Left lung (tissue), 10 donors: ENCODE data around the gene TNFRSF13B. TPM values are rescaled to one million over a fixed set of nuclear protein-coding genes. Genes with fewer than 3 reads are reported as not detected.

Source experiments
- ATAC-seq: fragments of 200-7000 bp; cut with Tn5 transposase; one replicate; pipeline ENCODE4 v1.9.1; 2020; ENCODE audit warnings: moderate library complexity
- DNase-seq, 4 donors: peaks; one replicate each; pipeline ENCODE4 v3.0.0-alpha.2; 2013 to 2020
- H3K27ac ChIP-seq, 2 donors: fragments of 200-600 bp; sonication (generic) in 1 of 2; one replicate each; pipeline versions ENCODE4 v1.5.0 to v1.8.0; 2020 to 2021
- H3K27me3 ChIP-seq, 2 donors: fragments of 200-600 bp; sonication (generic) in 1 of 2; one replicate each; pipeline versions ENCODE4 v1.5.0 to v1.8.0; 2020 to 2021
- H3K36me3 ChIP-seq, 2 donors: fragments of 200-600 bp; sonication (generic) in 1 of 2; one replicate each; pipeline versions ENCODE4 v1.5.0 to v1.8.0; 2020 to 2021
- H3K4me1 ChIP-seq, 2 donors: fragments of 200-600 bp; one replicate each; pipeline ENCODE4 v1.8.0; 2021
- H3K4me3 ChIP-seq, 2 donors: fragments of 200-600 bp; sonication (generic) in 1 of 2; one replicate each; pipeline versions ENCODE4 v1.5.0 to v1.8.0; 2020 to 2021; ENCODE audit warnings: mild to moderate bottlenecking in 1 of 2
- H3K9me3 ChIP-seq, 2 donors: fragments of 200-600 bp; sonication (generic) in 1 of 2; one replicate each; pipeline versions ENCODE4 v1.5.0 to v1.8.0; 2020 to 2021
- intact Hi-C, 2 donors: fragments of 100-400 bp; cut with DNase I; formaldehyde crosslinking; loops; one replicate each; pipeline versions ENCODE4 v1.11.2 to v1.14.2; 2022
- polyA plus RNA-seq, 6 donors: library from polyadenylated mRNA; unstranded; fragments of 120-200 nt; gene quantifications; one replicate each; pipeline ENCODE4 v1.2.1, GENCODE V29; 2013; ENCODE audit not compliant: insufficient read length in 6 of 6
- total RNA-seq, 2 donors: library from RNA; stranded (reverse); fragmentation: NEBNext Ultra II Directional; extraction: Animal tissue kit (Norgen Biotek cat#: 25700); gene quantifications; one replicate each; pipeline ENCODE4 v1.2.1, GENCODE V29; 2021
- TF ChIP-seq, protein P1 (sequence below), 2 donors: fragments of 200-600 bp; sonication (generic) in 1 of 2; IDR thresholded peaks; one replicate each; pipeline versions ENCODE4 v1.5.0 to v1.8.0; 2021; ENCODE audit warnings: antibody characterized with exemption in 2 of 2
- donor health status: DM: no; HTN: yes; CAD: no.
- donor health status: DM: no; HTN: no; CAD: no.

TNFRSF13B gene
- total and polyA plus RNA-seq, 8 donors = 0.61 to 0.79 TPM; not detected in 6

DNA sequence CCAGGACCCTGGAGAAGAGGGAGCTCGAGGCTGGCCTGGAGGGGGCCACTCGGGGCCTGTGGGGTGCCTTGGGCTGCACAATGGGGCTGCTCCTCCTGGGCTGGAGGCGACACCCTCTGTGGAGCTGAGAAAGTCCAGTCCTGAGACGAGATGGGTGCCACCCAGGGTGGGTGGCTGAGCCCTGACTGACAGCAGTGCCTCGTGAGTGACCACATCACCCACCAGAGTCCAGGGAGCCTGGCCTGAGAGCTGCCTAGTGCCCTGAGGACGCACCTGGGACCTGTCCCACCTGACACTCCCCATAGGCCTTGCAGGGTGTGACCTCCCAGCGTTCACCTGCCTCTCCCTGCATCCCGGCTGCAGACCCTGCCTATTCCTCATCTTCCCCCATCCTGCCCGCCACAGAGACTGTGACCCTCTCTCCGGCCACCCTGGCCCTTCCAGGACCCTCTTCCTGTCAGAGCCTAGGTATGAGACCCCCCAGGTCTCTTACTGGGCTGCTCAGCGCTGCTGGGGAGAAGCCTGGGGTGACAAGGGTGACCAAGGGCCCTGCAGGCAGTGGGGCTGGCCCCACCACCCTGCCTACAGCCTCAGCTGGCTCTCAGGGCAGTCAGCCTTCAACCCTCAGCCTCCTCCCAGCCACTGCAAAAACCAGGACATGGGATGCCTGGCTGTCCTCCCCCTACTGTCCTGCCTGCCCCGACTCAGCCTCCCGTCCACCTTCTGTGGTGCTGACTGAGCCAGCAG is 41.2 kb downstream of the TNFRSF13B start:
- no peak overlapping the region for H3K27ac ChIP-seq
- no peaks in the 10 kb centered on the region for H3K4me1 ChIP-seq
- no peaks in the 10 kb centered on the region for H3K36me3 ChIP-seq
- intact Hi-C loops = no loop called here
- no peaks in the 10 kb centered on the region for H3K27me3 ChIP-seq
- ATAC-seq (no peak), DNase-seq (peak in 1 of 4 donors; percentile 50)
- no peaks in the 10 kb centered on the region for H3K9me3 ChIP-seq
- TF ChIP-seq, protein P1, sequence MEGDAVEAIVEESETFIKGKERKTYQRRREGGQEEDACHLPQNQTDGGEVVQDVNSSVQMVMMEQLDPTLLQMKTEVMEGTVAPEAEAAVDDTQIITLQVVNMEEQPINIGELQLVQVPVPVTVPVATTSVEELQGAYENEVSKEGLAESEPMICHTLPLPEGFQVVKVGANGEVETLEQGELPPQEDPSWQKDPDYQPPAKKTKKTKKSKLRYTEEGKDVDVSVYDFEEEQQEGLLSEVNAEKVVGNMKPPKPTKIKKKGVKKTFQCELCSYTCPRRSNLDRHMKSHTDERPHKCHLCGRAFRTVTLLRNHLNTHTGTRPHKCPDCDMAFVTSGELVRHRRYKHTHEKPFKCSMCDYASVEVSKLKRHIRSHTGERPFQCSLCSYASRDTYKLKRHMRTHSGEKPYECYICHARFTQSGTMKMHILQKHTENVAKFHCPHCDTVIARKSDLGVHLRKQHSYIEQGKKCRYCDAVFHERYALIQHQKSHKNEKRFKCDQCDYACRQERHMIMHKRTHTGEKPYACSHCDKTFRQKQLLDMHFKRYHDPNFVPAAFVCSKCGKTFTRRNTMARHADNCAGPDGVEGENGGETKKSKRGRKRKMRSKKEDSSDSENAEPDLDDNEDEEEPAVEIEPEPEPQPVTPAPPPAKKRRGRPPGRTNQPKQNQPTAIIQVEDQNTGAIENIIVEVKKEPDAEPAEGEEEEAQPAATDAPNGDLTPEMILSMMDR (IDR thresholded peaks at IDR 0.05) = no peak
- no peak overlapping the region for H3K4me3 ChIP-seq

DNA sequence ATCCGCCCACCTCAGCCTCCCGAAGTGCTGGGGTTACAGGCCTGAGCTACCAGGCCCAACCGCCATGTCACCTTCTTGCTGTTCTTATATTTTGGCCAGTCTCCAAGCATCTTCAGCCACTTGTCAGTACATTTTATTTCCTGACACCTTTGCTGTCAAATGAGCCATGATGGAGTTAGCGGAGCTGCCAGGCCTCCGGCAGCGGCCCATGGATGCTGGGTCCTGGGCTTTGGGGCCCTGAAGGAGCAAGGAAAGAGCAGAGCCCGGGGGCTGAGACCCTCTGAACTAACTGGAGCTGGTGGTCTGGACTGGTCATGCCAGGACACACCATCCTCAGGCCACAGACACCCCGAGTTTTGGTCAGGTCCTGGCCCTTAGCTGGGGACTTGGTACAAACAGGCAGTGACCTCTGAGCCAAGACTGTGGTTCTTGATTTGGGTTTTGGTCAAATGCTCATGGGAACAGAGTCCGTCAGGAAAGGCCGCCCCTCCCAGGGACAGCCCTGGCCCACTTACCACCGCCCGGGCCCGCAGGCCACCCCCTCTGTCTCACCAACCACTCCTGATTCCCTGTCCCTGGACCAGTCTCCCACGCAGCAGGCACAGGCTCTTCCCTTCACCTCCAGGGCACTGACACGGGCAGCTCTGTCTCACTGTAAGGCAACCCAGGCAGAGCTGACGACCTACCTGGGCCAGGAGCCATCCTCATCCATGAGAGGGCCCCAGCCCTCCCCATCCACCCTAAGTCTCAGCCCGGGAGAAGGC is 42.0 kb downstream of the TNFRSF13B start:
- Histone ChIP-seq H3K9me3 (no peaks in the 10 kb centered on the region), H3K4me1 (no peaks in the 10 kb centered on the region), H3K36me3 (no peaks in the 10 kb centered on the region), H3K27me3 (no peaks in the 10 kb centered on the region), H3K27ac (no peak overlapping the region), H3K4me3 (no peak overlapping the region)
- ATAC-seq (no peak), DNase-seq (peak in 2 of 4 donors; percentile 4 to 36)
- intact Hi-C loops = no loop called here
- TF ChIP-seq, protein P1 (IDR thresholded peaks at IDR 0.05) = no peak

- H3K27ac ChIP-seq = no peak overlapping the region
- ATAC-seq = peak; percentile 58
- TF ChIP-seq, protein P1 (IDR thresholded peaks at IDR 0.05) = no peak
- H3K36me3 ChIP-seq = no peaks in the 10 kb centered on the region
- H3K9me3 ChIP-seq = no peaks in the 10 kb centered on the region
- H3K4me3 ChIP-seq = no peak overlapping the region
- intact Hi-C loops = no loop called here
- H3K4me1 ChIP-seq = no peaks in the 10 kb centered on the region
- peak in 2 of 4 donors; percentile 30 to 46 for DNase-seq
- no peaks in the 10 kb centered on the region for H3K27me3 ChIP-seq
These were observed 42.8 kb downstream of the TNFRSF13B start for GRCh38 chr17:16929035-16929680.

DNA sequence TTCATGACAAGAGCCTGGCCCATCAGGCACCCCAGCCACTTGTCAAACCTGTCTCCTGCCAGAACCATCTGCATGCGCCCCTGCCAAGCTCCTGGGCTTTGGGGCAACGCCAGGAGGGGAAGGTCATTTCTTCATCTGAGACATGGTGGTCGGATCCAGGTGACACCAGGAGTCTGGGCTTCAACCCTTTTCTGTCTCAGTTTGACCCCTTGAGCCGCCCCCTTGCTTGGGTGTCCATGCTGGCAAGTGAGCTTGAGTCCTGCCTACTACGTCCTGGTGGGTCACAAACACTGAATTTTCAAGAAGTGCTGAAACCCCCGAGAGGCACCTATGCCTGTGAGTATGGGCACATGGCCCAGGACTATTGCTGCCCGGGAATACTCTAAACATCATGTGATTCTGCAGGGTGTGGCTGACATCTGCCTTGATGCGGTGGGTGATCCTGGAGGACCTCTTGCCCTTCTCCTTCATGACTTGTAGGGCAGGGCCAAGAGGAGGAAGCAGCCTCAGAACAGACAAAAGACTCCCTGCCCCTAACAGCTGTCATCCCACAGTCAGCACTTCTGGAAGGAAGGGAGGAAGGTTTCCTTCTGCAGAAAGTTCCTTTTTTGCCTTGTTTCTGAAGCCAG is 43.4 kb downstream of the TNFRSF13B start:
- TF ChIP-seq, protein P1 (IDR thresholded peaks at IDR 0.05) = no peak
- peak in 2 of 4 donors; percentile 23 to 25 for DNase-seq
- Histone ChIP-seq H3K4me1 (no peaks in the 10 kb centered on the region), H3K27ac (no peak overlapping the region), H3K27me3 (no peaks in the 10 kb centered on the region), H3K36me3 (no peaks in the 10 kb centered on the region), H3K9me3 (no peaks in the 10 kb centered on the region), H3K4me3 (no peak overlapping the region)
- ATAC-seq = peak; percentile 6
- intact Hi-C loops = no loop called here
